Vagina (tissue), 2 donors: ENCODE measurements around the gene ADGRV1. TPM values are rescaled to one million over a fixed set of nuclear protein-coding genes. Genes with fewer than 3 reads are reported as not detected.

Experiments used
- DNase-seq, 2 donors: peaks; one replicate each; pipeline ENCODE4 v3.0.0-alpha.2; 2017; ENCODE audit errors: extremely low spot score in 2 of 2
- H3K27ac ChIP-seq: fragments of 200-600 bp; sonication (generic); one replicate; pipeline ENCODE4 v1.5.1; 2019
- H3K27me3 ChIP-seq: fragments of 200-600 bp; sonication (generic); one replicate; pipeline ENCODE4 v1.5.1; 2019
- H3K36me3 ChIP-seq, 2 donors: fragments of 200-600 bp; sonication (generic); one replicate each; pipeline ENCODE4 v1.5.1; 2017 to 2019
- H3K4me1 ChIP-seq: fragments of 200-600 bp; sonication (generic); one replicate; pipeline ENCODE4 v1.5.1; 2019
- H3K4me3 ChIP-seq, 2 donors: fragments of 200-600 bp; sonication (generic); 1 replicate in 1 of 2; 2 replicates in 1 of 2; pipeline ENCODE4 v1.5.1; 2016 to 2019
- H3K9me3 ChIP-seq: fragments of 200-600 bp; sonication (generic); one replicate; pipeline ENCODE4 v1.5.1; 2019
- POLR2A ChIP-seq, 2 donors: fragments of 450-650 bp; IDR thresholded peaks; one replicate each; pipeline ENCODE4 v1.6.1; 2017; ENCODE audit warnings: antibody characterized with exemption in 2 of 2, mild to moderate bottlenecking in 2 of 2, moderate library complexity in 2 of 2
- POLR2AphosphoS5 ChIP-seq, 2 donors: sonication (generic); formaldehyde crosslinking; IDR thresholded peaks; one replicate each; pipeline ENCODE4 v1.9.0; 2017; ENCODE audit warnings: antibody characterized with exemption in 2 of 2, mild to moderate bottlenecking in 2 of 2, low read depth in 1 of 2; ENCODE audit not compliant: insufficient read depth in 1 of 2
- intact Hi-C: fragments of 100-400 bp; cut with DNase I; formaldehyde crosslinking; loops from one replicate; pipeline ENCODE4 v1.15.1; 2023
- total RNA-seq: library from RNA; depleted of rRNA; stranded (reverse); fragments of >200 nt; gene quantifications from one replicate; pipeline ENCODE4 v1.2.3, GENCODE V29; 2016
- TF ChIP-seq, protein P1 (sequence below), 3 experiments: fragments of 450-650 bp in 2 of 3; fragments of 200-600 bp in 1 of 3; sonication (generic) in 1 of 3; IDR thresholded peaks; one replicate each; pipeline ENCODE4 v1.5.1; 2017 to 2019; ENCODE audit warnings: antibody characterized with exemption in 3 of 3, mild to moderate bottlenecking in 2 of 3, moderate library complexity in 2 of 3

The ADGRV1 gene
- total RNA-seq, 1 donor from 2014 or later: 10.6 TPM

DNA sequence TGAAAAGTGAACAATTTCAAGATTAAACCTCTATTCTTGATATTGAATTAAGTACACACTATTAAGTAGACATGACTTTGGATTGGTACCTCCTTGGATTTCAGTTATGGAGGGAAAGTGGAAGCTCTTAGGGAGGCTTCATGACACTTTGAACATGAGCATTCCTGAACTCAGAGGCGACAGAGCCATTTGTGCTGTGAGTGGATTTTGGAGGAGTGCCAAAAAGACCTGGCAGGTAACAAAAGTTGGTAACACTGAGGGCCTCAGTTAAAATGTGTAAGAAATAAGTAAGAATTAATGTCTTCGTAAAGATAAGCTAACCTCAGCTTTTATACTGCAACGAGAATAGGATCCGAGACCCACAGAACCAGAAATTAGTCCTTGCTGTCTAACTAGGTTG lies 467.9 kb downstream of the ADGRV1 start:
- no peaks in the 10 kb centered on the region for H3K9me3 ChIP-seq
- H3K4me1 ChIP-seq: peaks cover 49% of the 10 kb centered on the region
- DNase-seq: no peak
- H3K27me3 ChIP-seq: no peaks in the 10 kb centered on the region
- TF ChIP-seq POLR2A (IDR thresholded peaks at IDR 0.05): no peak
- TF ChIP-seq POLR2AphosphoS5 (IDR thresholded peaks at IDR 0.05; ENCODE audit: insufficient read depth in 1 of 2, low read depth in 1 of 2): no peak
- intact Hi-C loops: no loop called here
- H3K36me3 ChIP-seq: no peaks in the 10 kb centered on the region
- H3K27ac ChIP-seq: no peak overlapping the region
- H3K4me3 ChIP-seq: no peak overlapping the region

DNA sequence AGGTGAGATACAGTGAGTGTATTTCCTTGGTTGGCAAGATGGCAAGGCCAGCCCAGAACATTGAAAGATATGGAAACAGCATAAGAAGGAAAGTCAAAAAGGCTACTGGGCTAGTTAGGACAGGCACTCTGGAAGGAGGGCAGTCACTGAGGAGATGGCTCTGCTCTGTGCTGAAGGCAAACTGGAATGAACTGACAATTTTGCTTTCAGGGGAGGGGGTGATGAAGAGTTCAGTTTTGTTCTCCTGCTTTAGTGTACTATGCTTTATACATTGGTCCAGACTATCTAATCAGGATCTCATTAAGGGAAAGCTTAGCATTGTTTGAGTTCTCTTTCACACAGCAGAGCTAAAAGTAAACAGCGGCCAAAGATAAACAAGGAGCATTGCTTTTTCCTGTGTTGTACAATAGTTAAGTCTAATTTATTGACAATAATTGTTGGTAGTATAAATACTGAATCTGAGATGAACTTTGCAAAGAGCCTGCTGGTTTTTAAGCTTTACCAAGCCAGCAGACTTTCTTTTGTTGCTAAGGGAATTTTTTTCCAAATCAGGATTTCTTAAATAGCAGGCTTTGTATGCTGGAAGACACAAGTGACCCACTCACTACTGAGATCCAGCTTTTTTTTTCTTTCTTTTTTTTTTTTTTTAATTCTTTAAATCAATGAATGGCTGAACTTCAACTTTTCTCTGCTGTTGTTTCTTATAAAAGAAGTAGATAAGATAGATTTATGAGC lies 469.0 kb downstream of the ADGRV1 start:
- intact Hi-C loops: no loop called here
- H3K9me3 ChIP-seq: no peaks in the 10 kb centered on the region
- H3K27ac ChIP-seq: no peak overlapping the region
- H3K4me1 ChIP-seq: peaks cover 38% of the 10 kb centered on the region
- no peak for TF ChIP-seq POLR2A (IDR thresholded peaks at IDR 0.05)
- TF ChIP-seq, protein P1, sequence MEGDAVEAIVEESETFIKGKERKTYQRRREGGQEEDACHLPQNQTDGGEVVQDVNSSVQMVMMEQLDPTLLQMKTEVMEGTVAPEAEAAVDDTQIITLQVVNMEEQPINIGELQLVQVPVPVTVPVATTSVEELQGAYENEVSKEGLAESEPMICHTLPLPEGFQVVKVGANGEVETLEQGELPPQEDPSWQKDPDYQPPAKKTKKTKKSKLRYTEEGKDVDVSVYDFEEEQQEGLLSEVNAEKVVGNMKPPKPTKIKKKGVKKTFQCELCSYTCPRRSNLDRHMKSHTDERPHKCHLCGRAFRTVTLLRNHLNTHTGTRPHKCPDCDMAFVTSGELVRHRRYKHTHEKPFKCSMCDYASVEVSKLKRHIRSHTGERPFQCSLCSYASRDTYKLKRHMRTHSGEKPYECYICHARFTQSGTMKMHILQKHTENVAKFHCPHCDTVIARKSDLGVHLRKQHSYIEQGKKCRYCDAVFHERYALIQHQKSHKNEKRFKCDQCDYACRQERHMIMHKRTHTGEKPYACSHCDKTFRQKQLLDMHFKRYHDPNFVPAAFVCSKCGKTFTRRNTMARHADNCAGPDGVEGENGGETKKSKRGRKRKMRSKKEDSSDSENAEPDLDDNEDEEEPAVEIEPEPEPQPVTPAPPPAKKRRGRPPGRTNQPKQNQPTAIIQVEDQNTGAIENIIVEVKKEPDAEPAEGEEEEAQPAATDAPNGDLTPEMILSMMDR (IDR thresholded peaks at IDR 0.05): no peak
- no peak for TF ChIP-seq POLR2AphosphoS5 (IDR thresholded peaks at IDR 0.05; ENCODE audit: insufficient read depth in 1 of 2, low read depth in 1 of 2)
- DNase-seq: no peak
- no peaks in the 10 kb centered on the region for H3K27me3 ChIP-seq
- no peaks in the 10 kb centered on the region for H3K36me3 ChIP-seq
- no peak overlapping the region for H3K4me3 ChIP-seq

DNA sequence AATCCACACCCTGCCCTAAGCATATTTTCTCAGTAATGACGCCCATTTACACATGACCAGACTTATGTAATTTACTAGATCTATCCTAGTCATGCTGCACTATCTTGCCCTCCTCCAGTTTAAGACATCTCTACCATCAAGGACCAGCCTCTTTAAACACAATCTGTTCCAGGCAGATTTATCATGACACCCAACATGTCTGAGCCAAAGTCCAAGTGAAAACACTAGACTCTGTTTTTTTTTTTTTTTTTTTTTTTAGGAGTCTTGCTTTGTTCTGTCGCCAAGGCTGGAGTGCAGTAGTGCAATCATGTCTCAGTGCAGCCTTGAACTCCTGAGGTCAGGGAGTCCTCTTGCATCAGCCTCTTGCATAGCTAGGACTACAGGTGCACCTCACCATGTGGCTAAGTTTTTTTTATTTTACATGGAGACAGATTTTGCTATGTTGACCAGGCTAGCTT lies 469.9 kb downstream of the ADGRV1 start:
- no peaks in the 10 kb centered on the region for H3K36me3 ChIP-seq
- DNase-seq: no peak
- no peaks in the 10 kb centered on the region for H3K9me3 ChIP-seq
- no peak overlapping the region for H3K4me3 ChIP-seq
- peaks cover 28% of the 10 kb centered on the region for H3K4me1 ChIP-seq
- H3K27ac ChIP-seq: no peak overlapping the region
- H3K27me3 ChIP-seq: no peaks in the 10 kb centered on the region
- intact Hi-C loops: no loop called here
- no peak for TF ChIP-seq POLR2AphosphoS5 (IDR thresholded peaks at IDR 0.05; ENCODE audit: insufficient read depth in 1 of 2, low read depth in 1 of 2)
- TF ChIP-seq, protein P1 (IDR thresholded peaks at IDR 0.05): no peak
- TF ChIP-seq POLR2A (IDR thresholded peaks at IDR 0.05): no peak

DNA sequence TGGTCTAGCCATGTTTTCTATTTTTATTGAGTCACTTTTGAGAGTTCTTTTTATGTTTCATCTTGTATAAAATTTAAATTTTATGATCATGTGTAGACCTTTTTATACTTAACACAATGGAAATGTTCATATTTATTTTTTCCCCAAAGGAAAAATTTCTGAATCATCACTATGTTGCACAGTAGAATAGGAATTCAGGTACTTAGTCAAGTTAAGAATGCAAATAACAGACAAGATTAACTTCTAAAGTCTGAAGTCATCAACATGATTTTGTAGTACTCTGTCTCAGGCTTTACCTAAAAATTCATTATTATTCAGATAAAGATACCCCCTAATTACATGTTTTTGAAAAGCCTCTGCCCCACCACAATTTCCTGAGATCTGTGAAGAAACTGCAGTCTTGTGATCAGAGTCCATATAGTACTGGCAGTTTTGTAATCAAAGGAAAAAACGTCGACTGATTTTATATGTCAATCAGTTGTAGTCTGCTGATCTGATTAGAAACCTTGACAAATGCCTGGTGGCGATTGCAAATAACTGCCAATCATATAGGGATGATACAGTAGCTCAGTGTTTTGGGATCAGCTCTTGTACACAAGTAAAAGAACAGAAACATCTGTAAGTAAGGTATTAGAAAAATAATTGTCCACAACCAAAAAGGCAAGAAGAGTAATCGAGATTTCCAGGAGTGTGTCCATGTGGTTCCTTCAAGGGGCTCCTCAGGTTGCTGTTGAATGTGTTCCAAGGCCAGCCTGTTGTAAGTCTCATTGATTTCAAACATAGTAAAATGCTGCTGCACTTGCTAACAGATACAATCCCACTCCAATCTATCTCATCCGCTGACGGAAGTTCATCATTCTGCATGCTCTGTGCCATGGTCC lies 472.2 kb downstream of the ADGRV1 start:
- TF ChIP-seq POLR2AphosphoS5 (IDR thresholded peaks at IDR 0.05; ENCODE audit: insufficient read depth in 1 of 2, low read depth in 1 of 2) (no peak), POLR2A (IDR thresholded peaks at IDR 0.05) (no peak)
- TF ChIP-seq, protein P1 (IDR thresholded peaks at IDR 0.05): no peak
- intact Hi-C loops: no loop called here
- Histone ChIP-seq H3K9me3 (no peaks in the 10 kb centered on the region), H3K27ac (no peak overlapping the region), H3K4me1 (peaks cover 6% of the 10 kb centered on the region), H3K36me3 (no peaks in the 10 kb centered on the region), H3K4me3 (no peak overlapping the region), H3K27me3 (no peaks in the 10 kb centered on the region)
- no peak for DNase-seq

DNA sequence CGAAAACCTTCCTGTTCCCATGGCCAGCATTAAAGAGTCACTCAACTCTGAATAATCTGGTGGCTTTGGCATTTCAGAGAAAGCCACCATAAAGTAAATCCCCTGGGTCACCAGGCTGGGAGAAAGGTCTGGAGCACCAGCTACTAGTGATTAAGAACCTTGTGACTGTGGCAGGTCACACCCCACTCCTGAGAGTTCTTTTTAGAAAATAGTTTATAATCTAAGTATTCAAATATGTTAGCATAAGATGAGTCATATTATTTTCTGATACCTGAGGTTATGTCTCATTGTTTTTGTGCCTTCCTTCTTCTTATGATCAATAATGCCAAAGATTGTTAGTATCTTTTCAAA lies 472.8 kb downstream of the ADGRV1 start:
- no peaks in the 10 kb centered on the region for H3K9me3 ChIP-seq
- H3K27ac ChIP-seq: no peak overlapping the region
- no peak for DNase-seq
- H3K27me3 ChIP-seq: no peaks in the 10 kb centered on the region
- TF ChIP-seq, protein P1 (IDR thresholded peaks at IDR 0.05): no peak
- TF ChIP-seq POLR2AphosphoS5 (IDR thresholded peaks at IDR 0.05; ENCODE audit: insufficient read depth in 1 of 2, low read depth in 1 of 2) (no peak), POLR2A (IDR thresholded peaks at IDR 0.05) (no peak)
- H3K4me3 ChIP-seq: no peak overlapping the region
- intact Hi-C loops: no loop called here
- H3K36me3 ChIP-seq: no peaks in the 10 kb centered on the region
- peaks cover 6% of the 10 kb centered on the region for H3K4me1 ChIP-seq
